AG09319 (cell line): ENCODE results near the gene SARDH.

Source experiments
- DNase-seq: peaks from one replicate; pipeline ENCODE4 v3.0.0-alpha.2; 2010; ENCODE audit warnings: low read depth; ENCODE audit errors: extremely low read depth
- TF ChIP-seq, protein P1 (sequence below): IDR thresholded peaks from 2 replicates; pipeline ENCODE4 v1.5.1; 2011; ENCODE audit warnings: low read depth, mild to moderate bottlenecking, inconsistent platforms, low read length, moderate library complexity

Gene SARDH

GRCh38 chr9:133634081-133634691, 104.0 kb downstream of the SARDH start:
- TF ChIP-seq, protein P1, sequence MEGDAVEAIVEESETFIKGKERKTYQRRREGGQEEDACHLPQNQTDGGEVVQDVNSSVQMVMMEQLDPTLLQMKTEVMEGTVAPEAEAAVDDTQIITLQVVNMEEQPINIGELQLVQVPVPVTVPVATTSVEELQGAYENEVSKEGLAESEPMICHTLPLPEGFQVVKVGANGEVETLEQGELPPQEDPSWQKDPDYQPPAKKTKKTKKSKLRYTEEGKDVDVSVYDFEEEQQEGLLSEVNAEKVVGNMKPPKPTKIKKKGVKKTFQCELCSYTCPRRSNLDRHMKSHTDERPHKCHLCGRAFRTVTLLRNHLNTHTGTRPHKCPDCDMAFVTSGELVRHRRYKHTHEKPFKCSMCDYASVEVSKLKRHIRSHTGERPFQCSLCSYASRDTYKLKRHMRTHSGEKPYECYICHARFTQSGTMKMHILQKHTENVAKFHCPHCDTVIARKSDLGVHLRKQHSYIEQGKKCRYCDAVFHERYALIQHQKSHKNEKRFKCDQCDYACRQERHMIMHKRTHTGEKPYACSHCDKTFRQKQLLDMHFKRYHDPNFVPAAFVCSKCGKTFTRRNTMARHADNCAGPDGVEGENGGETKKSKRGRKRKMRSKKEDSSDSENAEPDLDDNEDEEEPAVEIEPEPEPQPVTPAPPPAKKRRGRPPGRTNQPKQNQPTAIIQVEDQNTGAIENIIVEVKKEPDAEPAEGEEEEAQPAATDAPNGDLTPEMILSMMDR: no peak
- no peak for DNase-seq

GRCh38 chr9:133633681-133634080, 104.5 kb downstream of the SARDH start:
- TF ChIP-seq, protein P1: no peak
- no peak for DNase-seq

DNA sequence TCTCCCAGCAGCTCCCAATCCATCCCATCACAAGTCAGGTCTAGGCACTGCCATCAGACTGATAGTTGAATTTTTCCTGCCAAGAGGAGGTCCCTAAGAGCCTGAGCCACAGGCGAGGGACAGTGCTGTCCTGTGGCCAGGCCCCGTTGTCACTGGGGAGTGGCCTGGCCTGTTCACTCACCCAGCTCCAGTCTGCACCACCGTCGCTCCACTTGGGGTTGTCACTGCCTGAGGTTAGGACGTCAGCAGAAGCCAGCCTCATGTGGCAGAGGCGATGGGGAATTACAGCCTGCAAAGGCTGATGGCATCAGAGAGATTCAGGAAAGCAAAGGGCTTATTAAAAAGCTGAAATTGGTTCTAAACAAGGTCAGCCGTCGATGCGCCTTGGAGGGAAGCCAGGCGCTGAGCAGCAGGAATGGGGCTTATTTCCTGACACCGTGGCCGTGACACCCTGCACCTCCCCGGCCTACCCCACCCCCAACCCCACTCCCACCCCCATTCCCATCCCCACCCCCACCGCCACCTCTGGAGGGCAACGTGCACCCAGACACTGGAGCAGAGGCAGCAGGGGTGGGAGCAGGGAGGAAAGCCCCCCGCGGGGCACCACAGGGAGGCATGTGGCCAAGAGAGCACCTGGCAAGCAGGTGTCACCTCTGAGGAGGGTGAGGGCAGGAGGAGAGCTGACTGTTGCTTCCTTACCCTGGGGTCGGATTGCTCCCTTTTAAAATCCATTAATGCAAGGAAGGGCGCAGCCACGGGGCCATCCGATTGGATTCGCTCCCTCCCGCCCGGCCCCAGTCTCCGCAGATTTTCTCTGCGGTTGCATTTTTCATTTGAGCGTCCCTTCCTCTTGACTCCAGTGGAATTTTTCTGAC, 105.1 kb downstream of the SARDH start:
- no peak for DNase-seq
- TF ChIP-seq, protein P1: no peak

- no peak for DNase-seq
- TF ChIP-seq, protein P1: no peak
Measured at GRCh38 chr9:133631111-133631510, 107.0 kb downstream of the SARDH start.

- no peak for DNase-seq
- TF ChIP-seq, protein P1: no peak
Measured at GRCh38 chr9:133629221-133630110, 108.7 kb downstream of the SARDH start.

DNA sequence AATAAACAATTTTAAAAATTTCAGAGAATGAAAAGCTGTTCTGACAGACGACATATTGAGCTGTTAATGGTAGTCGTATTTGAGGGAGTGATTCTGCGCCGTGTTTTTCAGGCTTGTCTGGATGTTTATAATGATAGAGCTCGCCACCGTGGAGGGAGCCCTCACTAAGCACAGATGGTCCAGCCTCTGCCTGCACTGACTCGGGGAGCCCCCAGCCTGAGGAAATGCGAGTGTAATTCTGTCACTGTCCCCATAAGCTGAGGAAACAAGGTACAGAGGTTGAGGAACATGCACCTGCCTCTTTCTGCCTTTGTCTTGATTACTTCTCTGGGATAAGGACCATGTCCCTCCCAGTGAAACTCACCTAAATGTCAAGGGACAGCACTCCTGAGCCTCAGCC, 109.4 kb downstream of the SARDH start:
- no peak for DNase-seq
- TF ChIP-seq, protein P1: no peak
